Smooth muscle cell (in vitro differentiated cells): ENCODE measurements around the gene CEP192. TPM values are rescaled to one million over a fixed set of nuclear protein-coding genes. Genes with fewer than 3 reads are reported as not detected.
A peak's percentile ranks its signal among the peaks of the same experiment; 100 is the strongest.

ENCODE experiments used
- DNase-seq: peaks from one replicate; lab custom pipeline; 2025; ENCODE audit not compliant: unreplicated experiment; lab: John Stamatoyannopoulos, UW
- H2AFZ ChIP-seq: fragments of 200-600 bp; sonication (generic); 2 replicates; pipeline ENCODE4 v1.6.0; 2016; ENCODE audit warnings: antibody characterized with exemption, low read depth, mild to moderate bottlenecking
- H3F3A ChIP-seq: fragments of 200-600 bp; sonication (generic); 2 replicates; pipeline ENCODE4 v1.6.0; 2017; ENCODE audit warnings: antibody characterized with exemption, low read depth
- H3K27ac ChIP-seq: fragments of 200-600 bp; sonication (generic); 2 replicates; pipeline ENCODE4 v1.5.1; 2016; ENCODE audit warnings: low read depth, mild to moderate bottlenecking
- H3K27me3 ChIP-seq: fragments of 200-600 bp; sonication (generic); 2 replicates; pipeline ENCODE4 v1.6.1; 2016; ENCODE audit warnings: low read depth, mild to moderate bottlenecking
- H3K36me3 ChIP-seq: fragments of 200-600 bp; sonication (generic); 2 replicates; pipeline ENCODE4 v1.5.1; 2016; ENCODE audit warnings: low read depth
- H3K4me1 ChIP-seq: fragments of 200-600 bp; sonication (generic); 2 replicates; pipeline ENCODE4 v1.5.1; 2016; ENCODE audit warnings: low read depth
- H3K4me2 ChIP-seq: fragments of 200-600 bp; sonication (generic); 2 replicates; pipeline ENCODE4 v1.6.0; 2016; ENCODE audit warnings: mild to moderate bottlenecking
- H3K4me3 ChIP-seq: fragments of 200-600 bp; sonication (generic); 2 replicates; pipeline ENCODE4 v1.5.1; 2016; ENCODE audit warnings: mild to moderate bottlenecking
- H3K79me2 ChIP-seq: fragments of 200-600 bp; sonication (generic); 2 replicates; pipeline ENCODE4 v1.6.0; 2016; ENCODE audit warnings: low read depth, mild to moderate bottlenecking
- H3K9ac ChIP-seq: fragments of 200-600 bp; sonication (generic); 2 replicates; pipeline ENCODE4 v1.6.0; 2016; ENCODE audit warnings: low read depth
- H3K9me3 ChIP-seq: fragments of 200-600 bp; sonication (generic); replicated peaks from 2 replicates; pipeline ENCODE4 v1.5.1; 2016; ENCODE audit warnings: low read depth
- H4K20me1 ChIP-seq: fragments of 200-600 bp; sonication (generic); 2 replicates; pipeline ENCODE4 v1.6.0; 2016; ENCODE audit warnings: low read depth
- CTCF ChIP-seq: fragments of 200-600 bp; sonication (generic); IDR thresholded peaks from 2 replicates; pipeline ENCODE4 v1.5.1; 2017; ENCODE audit warnings: borderline replicate concordance, mild to moderate bottlenecking, antibody characterized with exemption; ENCODE audit not compliant: insufficient read depth, poor library complexity, severe bottlenecking
- WGBS: methylation state at CpG from one replicate; pipeline ENCODE4 v1.1.7; 2016; ENCODE audit warnings: low lambda C conversion rate; 5-methylcytosine and 5-hydroxymethylcytosine counted together
- polyA plus RNA-seq: library from polyadenylated mRNA; unstranded; fragments of >200 nt; fragmentation: Nextera tagmentation; extraction: Ambion mirVana; gene quantifications from 2 replicates; pipeline ENCODE4 v1.2.1, GENCODE V29; 2016
- total RNA-seq: library from RNA; depleted of rRNA; stranded (reverse); fragments of >200 nt; gene quantifications from 2 replicates; pipeline ENCODE4 v1.2.3, GENCODE V29; 2014

CEP192 gene
- total and polyA plus RNA-seq, 2 experiments from 2014 or later, result 4.1 to 22.2 TPM

- peak overlapping the region; percentile 59 for H3K9ac ChIP-seq
- H3K4me2 ChIP-seq, result peak overlapping the region; percentile 92
- peaks cover 18% of the 10 kb centered on the region for H3F3A ChIP-seq
- no peaks in the 10 kb centered on the region for H3K27me3 ChIP-seq
- peak overlapping the region; percentile 84 for H3K27ac ChIP-seq
- peaks cover 10% of the 10 kb centered on the region for H3K4me1 ChIP-seq
- peak overlapping the region; percentile 80 for H2AFZ ChIP-seq
- 2% methylated on average over 15 of the region's 15 CpGs for WGBS
- peak overlapping the region; percentile 63 for H3K4me3 ChIP-seq
- peaks cover 11% of the 10 kb centered on the region for H4K20me1 ChIP-seq
- no peak for TF ChIP-seq CTCF
- no peaks in the 10 kb centered on the region for H3K9me3 ChIP-seq
- peaks cover 30% of the 10 kb centered on the region for H3K79me2 ChIP-seq
- H3K36me3 ChIP-seq, result no peaks in the 10 kb centered on the region
- peak; percentile 53 for DNase-seq
These were observed 44.4 kb upstream of the CEP192 start for GRCh38 chr18:12946549-12947284.

GRCh38 chr18:12947285-12948049 is 43.7 kb upstream of the CEP192 start, which contains the start of gene SEH1L:
Gene SEH1L, plus strand, starts transcription at chr18:12948011. Its CDS starts 111 bp downstream, at chr18:12948122.
- no peaks in the 10 kb centered on the region for H3K27me3 ChIP-seq
- H3F3A ChIP-seq, result peaks cover 18% of the 10 kb centered on the region
- peaks cover 11% of the 10 kb centered on the region for H4K20me1 ChIP-seq
- 2% methylated on average over 39 of the region's 58 CpGs for WGBS
- peak within 1 kb of the TSS; percentile 80 for H2AFZ ChIP-seq
- H3K4me1 ChIP-seq, result peaks cover 10% of the 10 kb centered on the region
- peak within 1 kb of the TSS; percentile 92 for H3K4me2 ChIP-seq
- H3K36me3 ChIP-seq, result no peaks in the 10 kb centered on the region
- H3K9ac ChIP-seq, result peak within 1 kb of the TSS; percentile 91
- H3K27ac ChIP-seq, result peak within 1 kb of the TSS; percentile 98
- H3K9me3 ChIP-seq, result no peaks in the 10 kb centered on the region
- peaks cover 36% of the 10 kb centered on the region for H3K79me2 ChIP-seq
- peak; percentile 99 for DNase-seq
- TF ChIP-seq CTCF, result no peak
- peak within 1 kb of the TSS; percentile 86 for H3K4me3 ChIP-seq

- peak; percentile 96 for DNase-seq
- no peak for TF ChIP-seq CTCF
- Histone ChIP-seq H3K4me3 (peak overlapping the region; percentile 86), H2AFZ (peak overlapping the region; percentile 80), H4K20me1 (peaks cover 12% of the 10 kb centered on the region), H3K27me3 (no peaks in the 10 kb centered on the region), H3F3A (peaks cover 18% of the 10 kb centered on the region), H3K36me3 (no peaks in the 10 kb centered on the region), H3K9me3 (no peaks in the 10 kb centered on the region), H3K9ac (peak overlapping the region; percentile 91), H3K4me1 (peaks cover 10% of the 10 kb centered on the region), H3K4me2 (peak overlapping the region; percentile 89), H3K27ac (peak overlapping the region; percentile 98), H3K79me2 (peaks cover 37% of the 10 kb centered on the region)
- WGBS, result 7% methylated on average over 21 of the region's 81 CpGs
These were observed 42.9 kb upstream of the CEP192 start for GRCh38 chr18:12948050-12948804.
